ENCODE results near the gene NXNL2.

NXNL2 gene

GRCh38 chr9:88534456-88535225, at the start of gene NXNL2:
Gene NXNL2 (plus strand): TSS chr9:88535178. CDS start chr9:88535435, 257 bp downstream.
- peak; percentile 84 for DNase-seq (ENCODE audit: low spot score)

GRCh38 chr9:88488166-88488565, 46.8 kb upstream of the NXNL2 start:
- DNase-seq (ENCODE audit: low spot score): no peak

- DNase-seq (ENCODE audit: low spot score): no peak
Measured at GRCh38 chr9:88494983-88495721, 39.8 kb upstream of the NXNL2 start.

GRCh38 chr9:88497224-88497623, 37.8 kb upstream of the NXNL2 start:
- no peak for DNase-seq (ENCODE audit: low spot score)

GRCh38 chr9:88498880-88499279, 36.1 kb upstream of the NXNL2 start:
- no peak for DNase-seq (ENCODE audit: low spot score)

- no peak for DNase-seq (ENCODE audit: low spot score)
Measured at GRCh38 chr9:88501086-88501485, 33.9 kb upstream of the NXNL2 start.

- DNase-seq (ENCODE audit: low spot score): no peak
Measured at GRCh38 chr9:88502552-88503034, 32.4 kb upstream of the NXNL2 start.

GRCh38 chr9:88503081-88503844, 31.7 kb upstream of the NXNL2 start:
- DNase-seq (ENCODE audit: low spot score): no peak

- DNase-seq (ENCODE audit: low spot score): no peak
Measured at GRCh38 chr9:88503845-88504764, 30.9 kb upstream of the NXNL2 start.

GRCh38 chr9:88508326-88508725, 26.7 kb upstream of the NXNL2 start:
- no peak for DNase-seq (ENCODE audit: low spot score)

GRCh38 chr9:88511906-88512305, 23.1 kb upstream of the NXNL2 start:
- no peak for DNase-seq (ENCODE audit: low spot score)

- no peak for DNase-seq (ENCODE audit: low spot score)
Measured at GRCh38 chr9:88514247-88514646, 20.7 kb upstream of the NXNL2 start.

- DNase-seq (ENCODE audit: low spot score): no peak
Measured at GRCh38 chr9:88521308-88521707, 13.7 kb upstream of the NXNL2 start.

GRCh38 chr9:88522360-88522759, 12.6 kb upstream of the NXNL2 start:
- no peak for DNase-seq (ENCODE audit: low spot score)

GRCh38 chr9:88523056-88523455, 11.9 kb upstream of the NXNL2 start:
- no peak for DNase-seq (ENCODE audit: low spot score)

GRCh38 chr9:88524911-88525310, 10.1 kb upstream of the NXNL2 start:
- DNase-seq (ENCODE audit: low spot score): no peak

- no peak for DNase-seq (ENCODE audit: low spot score)
Measured at GRCh38 chr9:88527618-88528017, 7.4 kb upstream of the NXNL2 start.

- DNase-seq (ENCODE audit: low spot score): no peak
Measured at GRCh38 chr9:88528080-88528790, 6.7 kb upstream of the NXNL2 start.

GRCh38 chr9:88529496-88529895, 5.5 kb upstream of the NXNL2 start:
- no peak for DNase-seq (ENCODE audit: low spot score)

GRCh38 chr9:88530051-88530450, 4.9 kb upstream of the NXNL2 start:
- DNase-seq (ENCODE audit: low spot score): peak; percentile 17
